ENCODE results near the gene FBXW5.
A peak's percentile ranks its signal among the peaks of the same experiment; 100 is the strongest.

The FBXW5 gene, protein sequence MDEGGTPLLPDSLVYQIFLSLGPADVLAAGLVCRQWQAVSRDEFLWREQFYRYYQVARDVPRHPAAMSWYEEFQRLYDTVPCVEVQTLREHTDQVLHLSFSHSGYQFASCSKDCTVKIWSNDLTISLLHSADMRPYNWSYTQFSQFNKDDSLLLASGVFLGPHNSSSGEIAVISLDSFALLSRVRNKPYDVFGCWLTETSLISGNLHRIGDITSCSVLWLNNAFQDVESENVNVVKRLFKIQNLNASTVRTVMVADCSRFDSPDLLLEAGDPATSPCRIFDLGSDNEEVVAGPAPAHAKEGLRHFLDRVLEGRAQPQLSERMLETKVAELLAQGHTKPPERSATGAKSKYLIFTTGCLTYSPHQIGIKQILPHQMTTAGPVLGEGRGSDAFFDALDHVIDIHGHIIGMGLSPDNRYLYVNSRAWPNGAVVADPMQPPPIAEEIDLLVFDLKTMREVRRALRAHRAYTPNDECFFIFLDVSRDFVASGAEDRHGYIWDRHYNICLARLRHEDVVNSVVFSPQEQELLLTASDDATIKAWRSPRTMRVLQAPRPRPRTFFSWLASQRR

DNA sequence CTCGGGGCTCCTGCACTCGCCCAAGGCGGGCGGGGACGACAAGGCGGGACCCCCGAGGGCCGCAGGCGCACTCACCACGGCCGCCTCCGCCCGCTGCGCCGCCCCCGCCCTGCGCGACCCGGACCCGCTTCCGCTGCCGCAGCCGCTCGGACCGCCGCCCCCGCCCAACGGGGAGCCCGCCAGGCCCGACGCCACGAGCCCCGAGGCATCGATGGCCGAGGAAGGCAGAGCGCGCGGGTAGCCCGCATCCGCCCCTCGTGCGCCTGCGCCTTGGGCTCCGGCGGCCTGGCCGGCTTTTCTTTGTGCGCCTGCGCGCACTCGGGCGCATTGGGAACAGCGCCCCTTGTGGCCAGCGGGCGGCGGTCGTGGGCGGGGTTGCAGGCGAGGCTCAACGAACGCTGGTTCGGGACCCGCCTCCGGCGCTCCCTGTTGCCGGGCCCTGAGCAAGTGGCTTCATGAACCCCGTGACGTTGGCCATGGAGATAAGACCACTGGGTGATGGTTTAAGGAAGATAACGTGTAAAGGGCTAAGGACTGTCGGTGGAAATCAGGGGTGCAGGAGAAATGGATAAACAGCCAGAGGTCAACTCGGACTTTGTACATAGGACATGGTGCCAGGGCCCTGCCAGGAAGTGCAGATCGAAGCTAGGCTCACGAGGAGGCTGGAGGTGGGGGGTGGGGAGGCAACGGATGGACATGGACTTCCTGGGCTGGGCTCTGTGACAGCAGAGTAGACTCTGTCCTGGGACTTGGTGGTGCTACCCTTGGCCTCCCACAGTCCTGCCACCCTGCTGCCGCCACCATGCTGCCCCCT, at the start of gene FBXW5, which contains the start of gene C8G:
Gene FBXW5 (minus strand): TSS at position 220 of the 814 bp plus-strand sequence. CDS start 655 bp downstream, outside the sequence.
Gene C8G (plus strand): TSS at position 725 of the 814 bp plus-strand sequence. CDS start 78 bp downstream, at position 803.
- DNase-seq, result peak; percentile 61

DNA sequence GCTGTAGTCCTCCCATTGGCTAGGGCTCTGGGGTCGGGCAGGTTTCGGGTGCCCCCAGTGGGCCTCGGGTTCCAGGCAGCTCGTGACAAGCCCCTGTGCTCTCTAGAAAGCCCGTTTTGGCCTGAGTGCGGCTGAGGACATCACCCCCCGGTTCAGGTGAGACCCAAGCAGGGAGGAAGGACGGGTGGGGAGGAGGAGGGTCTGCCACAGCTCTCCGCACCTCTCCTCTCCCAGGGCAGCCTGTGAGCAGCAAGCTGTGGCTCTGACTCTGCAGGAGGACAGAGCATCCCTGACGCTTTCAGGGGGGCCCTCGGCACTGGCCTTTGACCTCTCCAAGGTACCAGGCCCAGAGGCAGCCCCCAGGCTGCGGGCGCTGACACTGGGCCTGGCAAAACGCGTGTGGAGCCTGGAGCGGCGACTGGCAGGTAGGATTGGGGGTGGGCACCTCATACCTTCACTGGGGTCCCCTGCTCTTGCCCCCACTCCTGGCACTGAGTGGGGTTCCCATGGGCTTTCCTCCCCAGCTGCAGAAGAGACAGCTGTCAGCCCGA, 48.4 kb upstream of the FBXW5 start:
- no peak for DNase-seq

DNA sequence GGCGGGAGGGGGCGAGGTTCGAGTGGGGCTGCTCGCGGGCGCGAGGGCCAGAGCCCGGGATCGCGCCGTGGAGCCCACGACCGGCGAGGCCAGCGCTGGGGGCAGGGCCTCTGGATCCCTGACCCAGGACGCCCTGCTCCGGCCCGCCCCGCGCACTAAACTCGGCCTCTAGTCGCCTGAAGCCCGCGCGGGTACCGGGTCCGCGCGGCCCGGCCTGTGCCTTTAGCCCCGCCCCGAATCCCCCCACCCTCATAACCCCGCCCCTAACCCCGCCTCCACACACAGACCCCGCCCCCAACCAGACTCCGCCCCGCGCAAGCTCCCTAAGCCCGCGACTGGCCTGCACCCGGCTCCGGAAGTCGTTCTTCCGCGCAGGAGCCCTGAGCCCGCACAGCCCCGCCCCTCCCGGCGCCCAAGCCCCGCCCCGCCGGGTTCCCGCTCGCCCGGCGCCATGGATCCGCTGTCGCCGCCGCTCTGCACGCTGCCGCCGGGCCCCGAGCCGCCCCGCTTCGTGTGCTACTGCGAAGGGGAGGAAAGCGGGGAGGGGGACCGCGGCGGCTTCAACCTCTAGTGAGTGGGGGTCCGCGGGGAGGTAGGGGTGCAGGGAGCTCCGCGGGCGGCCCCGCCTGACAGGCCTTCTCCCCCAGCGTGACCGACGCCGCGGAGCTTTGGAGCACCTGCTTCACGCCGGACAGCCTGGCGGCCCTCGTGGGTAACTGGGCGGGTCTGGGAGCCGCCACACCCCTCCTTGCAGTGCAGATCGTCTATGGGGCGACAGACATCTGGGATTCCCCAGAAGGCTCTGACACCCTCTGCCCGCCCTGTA, 47.7 kb upstream of the FBXW5 start, which contains the start of gene PAXX:
Gene PAXX (plus strand): TSS at position 430 of the 826 bp plus-strand sequence. CDS start 22 bp downstream, at position 452.
- peak; percentile 38 for DNase-seq

DNA sequence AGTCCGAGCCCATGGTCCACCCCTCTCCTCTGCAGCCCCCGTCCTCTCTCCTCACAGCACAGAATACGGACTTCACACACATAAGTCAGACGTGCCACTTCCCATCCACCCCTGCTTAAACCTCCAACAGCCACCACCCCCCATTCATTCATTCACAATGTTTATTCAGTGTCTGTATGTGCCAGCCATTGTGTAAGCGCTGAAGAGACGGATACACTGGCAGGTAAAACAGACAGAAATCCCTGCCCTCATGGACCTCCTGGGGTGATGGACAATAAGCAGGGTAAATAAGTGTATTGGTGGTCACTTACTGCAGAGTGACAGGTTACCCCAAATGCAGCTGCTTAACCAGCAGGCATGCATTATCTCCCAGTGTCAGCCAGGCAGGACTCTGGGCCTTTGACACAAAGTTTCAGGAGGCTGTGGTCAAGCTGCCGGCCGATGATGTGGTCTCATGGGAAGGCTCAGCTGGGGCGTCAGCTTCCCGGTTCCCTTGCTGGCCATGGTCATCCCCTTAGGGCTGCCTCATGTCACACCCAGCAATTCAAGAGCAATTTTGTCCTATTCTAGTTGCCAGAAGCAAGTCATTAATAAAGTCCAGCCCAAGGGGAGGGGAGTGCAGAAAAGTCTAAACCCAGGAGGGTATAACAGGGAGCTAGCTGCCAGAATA, 45.8 kb upstream of the FBXW5 start:
- DNase-seq, result no peak

DNA sequence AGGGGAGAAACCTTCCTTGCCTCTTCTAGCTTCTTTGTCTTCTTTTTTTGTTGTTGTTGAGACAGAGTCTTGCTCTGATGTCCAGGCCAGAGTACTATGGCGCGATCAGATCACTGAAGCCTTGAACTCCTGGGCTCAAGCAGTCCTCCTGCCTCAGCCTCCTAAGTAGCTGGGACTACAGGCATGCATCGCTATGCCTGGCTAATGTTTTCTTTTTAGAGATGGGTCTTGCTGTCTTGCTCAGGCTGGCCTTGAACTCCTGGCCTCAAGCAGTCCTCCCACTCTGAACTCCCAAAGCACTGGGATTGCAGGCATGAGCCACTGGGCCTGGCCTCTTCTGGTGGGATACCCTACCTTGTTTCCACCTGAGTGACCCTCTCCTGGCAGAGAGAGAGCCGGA, 44.3 kb upstream of the FBXW5 start:
- DNase-seq, result no peak

DNA sequence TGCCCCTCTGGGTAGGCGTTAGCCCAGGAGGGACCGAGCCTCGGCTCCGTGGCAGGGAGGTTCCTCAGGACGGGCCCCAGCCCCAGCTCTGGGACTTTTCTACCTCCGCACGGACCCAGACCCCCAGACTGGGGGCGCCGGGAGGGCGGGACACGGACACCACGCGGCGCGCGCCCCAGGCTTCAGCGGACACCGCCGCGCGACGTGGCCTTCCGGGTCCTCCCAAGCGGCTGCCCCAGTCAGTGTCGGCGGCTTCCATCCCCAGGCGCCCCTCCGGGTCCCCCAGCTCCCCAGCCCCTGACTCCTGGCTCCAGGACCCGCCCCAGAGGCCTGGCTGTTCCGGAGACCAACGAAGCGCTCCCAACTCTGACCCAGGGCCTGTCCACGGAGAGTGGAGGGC, 41.3 kb upstream of the FBXW5 start:
- no peak for DNase-seq

DNA sequence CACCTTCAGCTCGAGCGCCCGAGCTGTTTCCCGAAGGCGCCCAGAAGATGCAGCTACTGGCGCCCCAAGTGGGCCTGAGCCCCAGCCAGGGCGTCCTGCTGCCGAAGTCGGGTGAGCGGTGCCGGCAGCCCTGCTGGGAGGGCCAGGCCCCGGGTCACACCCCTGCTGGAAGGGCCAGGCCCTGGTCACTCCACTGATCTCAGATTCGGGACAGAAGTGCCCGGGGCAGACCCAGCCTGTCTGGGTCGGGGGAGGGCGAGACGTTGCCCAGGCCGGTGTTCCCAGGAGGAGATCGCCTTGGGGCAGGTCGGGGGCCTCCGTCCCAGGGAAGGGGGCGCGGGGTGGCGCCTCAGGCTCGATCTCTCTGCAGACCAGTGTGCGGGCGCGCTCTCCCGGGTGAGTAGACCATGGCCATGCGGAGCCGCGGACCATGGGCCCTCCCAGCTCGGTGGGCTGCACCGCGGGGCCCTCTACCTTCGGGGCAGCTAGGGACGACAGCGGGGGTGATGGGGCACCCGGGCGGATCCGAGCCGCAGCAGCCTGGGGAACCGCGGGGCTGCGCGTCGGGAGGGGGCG, 40.6 kb upstream of the FBXW5 start:
- no peak for DNase-seq

DNA sequence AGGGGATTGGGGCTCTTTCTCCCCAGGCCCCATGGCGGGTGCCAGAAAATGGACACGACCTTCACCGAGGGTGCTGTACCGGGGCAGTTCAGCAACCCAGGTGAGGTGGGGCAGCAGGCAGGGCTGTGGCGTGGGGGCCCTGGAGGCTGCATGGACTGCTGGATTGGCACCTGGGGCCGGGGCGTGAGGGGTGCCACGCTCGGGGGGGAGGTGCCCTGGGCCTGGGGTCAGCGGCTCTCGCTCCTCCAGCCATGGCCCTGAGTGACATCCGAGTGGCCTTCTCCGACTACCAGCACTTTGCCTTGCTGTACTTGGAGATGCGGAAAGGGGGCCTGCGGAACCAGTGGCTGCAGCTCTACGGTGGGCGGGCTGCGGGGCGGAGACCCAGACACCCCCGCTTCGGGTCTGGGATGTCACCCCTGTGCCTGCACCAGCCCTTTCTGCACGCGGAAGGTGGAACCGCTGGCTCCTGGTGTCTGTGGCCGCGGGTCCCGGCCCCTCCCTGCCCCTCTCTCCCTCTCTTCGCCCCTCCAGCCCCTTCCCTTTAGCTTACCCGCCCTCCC, 40.0 kb upstream of the FBXW5 start:
- DNase-seq, result no peak

DNA sequence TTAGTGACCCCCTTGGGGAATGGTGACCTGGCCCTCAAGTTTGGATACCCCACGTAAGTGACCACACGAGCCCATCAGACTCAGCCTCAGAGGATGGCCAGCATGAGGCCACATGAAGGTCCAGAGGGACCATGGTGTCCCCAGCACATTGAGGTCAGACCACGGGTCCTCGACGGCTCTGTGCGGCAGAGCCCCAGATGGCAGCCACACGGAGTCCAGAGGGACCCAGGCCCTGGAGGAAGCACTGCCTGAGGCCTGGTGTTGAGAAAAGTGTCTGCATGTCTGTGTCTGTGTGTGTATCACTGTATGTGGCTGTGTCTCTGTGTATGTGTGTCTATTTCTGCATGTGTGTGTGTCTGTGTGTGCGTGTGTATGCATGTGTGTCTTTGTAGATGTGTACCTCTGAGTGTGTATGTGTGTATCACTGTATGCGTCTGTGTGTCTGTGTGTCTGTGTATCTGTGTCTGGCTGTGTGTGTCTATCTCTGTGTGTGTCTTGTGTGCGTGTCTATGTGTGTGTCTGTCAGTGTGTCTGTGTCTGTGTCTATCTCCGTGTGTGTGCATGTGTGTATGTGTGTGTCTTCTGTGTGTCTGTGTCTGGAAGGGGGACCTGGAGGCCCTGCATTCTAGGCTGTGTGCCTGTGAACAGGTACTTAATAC, 39.2 kb upstream of the FBXW5 start:
- DNase-seq, result no peak

DNA sequence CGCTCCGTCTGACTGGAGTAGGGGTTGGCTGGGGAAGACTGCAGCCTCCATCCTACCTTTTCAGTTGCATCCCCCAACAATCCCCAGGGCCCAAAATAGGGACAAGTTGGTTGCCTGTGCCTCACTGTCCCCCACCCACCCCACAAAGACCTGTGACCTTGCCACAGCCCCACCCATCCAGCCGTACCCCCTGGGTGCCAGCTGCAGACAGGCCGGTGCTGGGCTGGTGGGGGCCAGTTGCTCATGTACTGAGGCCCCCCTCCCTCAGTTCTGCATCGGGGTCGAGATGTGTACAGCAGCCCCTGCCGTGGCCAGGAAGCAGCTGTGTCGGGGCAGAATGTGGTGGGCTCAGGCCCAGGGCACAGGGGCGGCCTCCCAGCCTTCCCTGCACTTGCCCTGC, 38.6 kb upstream of the FBXW5 start:
- DNase-seq, result no peak

DNA sequence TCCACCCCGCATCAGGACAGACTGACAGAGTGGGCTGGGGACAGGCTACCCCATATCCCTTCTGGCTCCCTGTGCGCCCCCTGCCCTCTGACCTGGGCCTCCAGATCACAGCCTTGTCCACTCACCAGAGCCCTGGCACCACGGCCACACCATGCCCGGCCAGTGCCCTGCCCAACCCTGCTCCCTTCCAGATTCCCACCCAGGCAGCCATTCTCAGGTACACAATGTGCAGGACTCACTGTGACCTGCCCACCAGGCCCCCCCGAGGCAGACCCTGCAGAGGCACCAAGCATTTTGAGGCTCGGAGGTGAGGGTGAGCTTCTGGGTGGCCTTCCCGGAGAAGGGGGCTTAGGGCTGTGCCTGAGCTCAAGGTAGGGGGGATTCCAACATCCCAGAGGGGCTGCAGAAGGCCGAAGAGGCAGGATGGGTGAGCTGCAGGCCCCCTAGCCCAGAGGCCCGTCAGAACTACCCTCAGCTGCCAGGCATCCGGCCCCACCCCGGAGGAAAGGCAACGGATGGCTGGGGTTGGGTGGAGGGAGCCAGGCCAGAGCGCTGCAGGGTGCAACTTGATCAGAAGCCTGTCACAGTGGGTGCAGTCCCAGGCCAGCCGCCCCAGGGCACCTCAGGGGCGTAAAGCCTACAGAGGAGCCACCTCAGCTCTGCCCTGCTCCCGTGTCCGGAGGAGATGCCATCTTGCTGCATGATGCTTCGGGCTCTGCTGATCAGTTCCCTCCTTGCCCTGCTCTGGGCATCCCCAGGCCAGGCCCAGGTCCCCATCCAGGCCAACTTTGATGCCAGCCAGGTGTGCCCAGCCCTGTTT, 37.9 kb upstream of the FBXW5 start, which contains the start of gene LCNL1:
Gene LCNL1 (plus strand): TSS at position 762 of the 820 bp plus-strand sequence. CDS start 594 bp downstream, outside the sequence.
- no peak for DNase-seq

DNA sequence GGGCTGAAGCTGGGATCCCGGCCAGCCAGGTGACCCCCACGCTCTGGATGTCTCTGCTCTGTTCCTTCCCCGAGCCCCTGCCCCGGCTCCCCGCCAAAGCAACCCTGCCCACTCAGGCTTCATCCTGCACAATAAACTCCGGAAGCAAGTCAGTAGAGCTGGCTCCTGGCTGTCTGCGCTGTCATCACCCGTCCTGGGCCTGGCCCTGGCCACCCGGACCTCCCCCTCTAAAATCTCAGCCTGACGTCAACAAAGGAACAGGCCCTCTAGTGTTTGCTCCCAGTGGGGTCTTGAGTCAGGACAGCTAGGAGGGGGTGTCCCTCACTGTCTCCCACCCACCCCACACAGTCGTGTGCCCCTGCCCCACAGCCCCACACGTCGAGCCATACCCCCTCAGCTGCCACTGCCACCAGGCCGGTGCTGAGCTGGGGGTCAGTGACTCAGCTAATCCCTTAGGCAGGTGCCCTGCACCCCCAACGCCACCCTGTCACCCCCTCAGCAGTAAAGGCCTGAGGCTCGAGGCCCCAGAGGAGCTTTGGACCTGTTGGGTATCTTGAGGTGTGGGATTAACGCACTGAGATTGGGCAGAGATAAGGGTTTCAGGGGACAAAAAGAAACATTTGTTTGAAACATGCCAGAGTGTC, 37.2 kb upstream of the FBXW5 start:
- no peak for DNase-seq

DNA sequence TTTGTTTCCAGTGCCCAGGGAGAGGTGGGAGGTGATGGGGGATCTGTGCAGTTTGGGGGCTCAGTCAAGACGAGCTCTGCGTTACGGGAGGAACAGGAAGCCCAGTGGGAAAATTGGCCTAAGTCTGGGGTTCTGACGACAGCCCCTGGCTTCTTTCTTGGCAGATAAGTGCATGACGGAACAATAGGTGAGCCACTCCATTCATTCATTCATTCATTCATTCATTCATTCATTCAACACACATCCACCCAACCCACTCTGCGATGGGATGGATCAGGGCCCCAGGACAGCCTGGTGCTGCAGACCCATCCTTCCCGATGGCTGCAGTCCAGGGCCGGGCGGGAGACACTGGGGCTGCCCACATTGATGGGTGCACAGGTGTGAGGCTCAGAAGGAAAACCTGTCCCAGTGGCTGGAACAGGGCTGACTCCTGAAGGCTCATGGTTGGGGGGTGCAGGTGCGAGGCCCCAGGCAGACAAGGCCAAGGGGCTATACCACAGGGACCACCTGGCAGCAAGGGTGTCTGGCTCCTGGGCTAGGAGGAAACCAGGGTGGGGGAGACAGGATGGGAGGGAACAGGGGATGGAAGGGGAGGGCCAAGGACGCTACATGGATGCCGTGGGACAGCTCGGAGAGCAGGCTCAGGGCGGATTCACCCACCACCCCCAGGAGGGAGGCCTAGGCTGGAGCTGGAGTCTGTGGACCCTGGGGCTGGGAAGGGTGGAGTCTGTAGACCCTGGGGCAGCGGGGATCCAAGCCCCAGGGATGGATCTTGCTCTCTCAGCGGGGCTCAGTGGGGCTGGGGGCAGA, 36.3 kb upstream of the FBXW5 start:
- no peak for DNase-seq

DNA sequence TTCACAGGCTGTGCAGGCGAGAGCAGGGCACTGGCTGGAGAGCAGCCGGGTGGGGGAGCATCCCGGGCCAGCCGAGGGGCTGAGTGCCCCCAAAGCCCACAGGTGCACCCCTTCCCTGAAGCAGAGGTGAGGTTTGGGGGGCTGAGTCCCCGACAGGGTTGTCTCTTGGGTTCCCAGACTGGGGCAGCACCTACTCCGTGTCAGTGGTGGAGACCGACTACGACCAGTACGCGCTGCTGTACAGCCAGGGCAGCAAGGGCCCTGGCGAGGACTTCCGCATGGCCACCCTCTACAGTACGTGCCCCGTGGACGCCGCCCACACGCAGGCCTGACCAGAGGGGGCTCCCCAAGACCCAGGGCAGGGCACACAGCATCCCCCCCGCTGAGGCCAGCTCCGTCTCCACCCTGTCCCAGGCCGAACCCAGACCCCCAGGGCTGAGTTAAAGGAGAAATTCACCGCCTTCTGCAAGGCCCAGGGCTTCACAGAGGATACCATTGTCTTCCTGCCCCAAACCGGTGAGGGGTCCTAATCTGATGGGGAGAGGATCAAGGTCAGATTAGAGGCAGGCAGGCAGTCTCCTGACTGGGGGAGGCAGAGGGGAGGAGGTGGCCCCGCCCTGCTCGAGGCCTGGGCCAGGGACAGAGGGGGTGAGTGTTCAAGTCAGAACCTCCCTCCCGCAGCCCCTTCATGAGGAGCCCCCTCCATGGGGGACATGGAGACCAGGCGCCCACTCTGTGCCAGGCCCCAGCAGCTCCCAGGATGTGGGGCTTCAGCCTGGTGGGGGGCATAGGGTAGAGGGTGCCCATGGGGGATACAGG, 35.4 kb upstream of the FBXW5 start:
- DNase-seq, result no peak

DNA sequence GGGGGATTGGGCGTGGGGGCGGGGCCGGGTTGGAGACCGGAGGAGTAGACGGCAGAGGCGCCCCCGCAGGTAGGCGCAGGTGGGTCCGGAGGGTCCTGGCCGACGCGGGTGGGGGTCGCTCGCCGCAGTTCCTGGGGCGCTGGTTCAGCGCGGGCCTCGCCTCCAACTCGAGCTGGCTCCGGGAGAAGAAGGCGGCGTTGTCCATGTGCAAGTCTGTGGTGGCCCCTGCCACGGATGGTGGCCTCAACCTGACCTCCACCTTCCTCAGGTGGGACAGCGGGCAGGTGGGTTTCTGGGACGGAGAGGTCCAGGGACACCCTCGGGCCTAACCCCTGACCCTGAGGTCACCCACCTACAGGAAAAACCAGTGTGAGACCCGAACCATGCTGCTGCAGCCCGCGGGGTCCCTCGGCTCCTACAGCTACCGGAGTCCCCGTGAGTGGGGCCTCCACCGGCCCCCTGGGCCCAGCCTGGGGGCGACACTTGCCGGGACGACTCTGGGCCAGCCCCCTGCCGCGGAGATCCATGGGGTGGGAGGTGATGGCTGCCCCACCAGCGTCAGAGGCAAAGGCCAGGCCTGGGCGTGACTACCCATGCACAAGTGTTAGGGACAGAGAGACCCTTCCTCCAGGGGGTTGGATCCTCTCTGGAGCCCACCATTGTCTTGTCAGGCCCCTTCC, 34.5 kb upstream of the FBXW5 start:
- no peak for DNase-seq
